Activated T-cell treated with anti-CD3 and anti-CD28 coated beads for 1 hour (primary cell): ENCODE measurements around the gene RPS6KB2.
"Not testable (repeated sequence)": the region's sequence is repeated elsewhere in the genome, so short reads cannot be mapped to it uniquely, and the experiment has no call there.

Experiments
- DNase-seq: peaks from one replicate; pipeline ENCODE4 v3.0.0-alpha.2; 2020; ENCODE audit warnings: low read depth

Gene RPS6KB2

GRCh38 chr11:67442504-67443404 lies 14.5 kb downstream of the RPS6KB2 start:
- DNase-seq = no peak

GRCh38 chr11:67445515-67445914 lies 17.2 kb downstream of the RPS6KB2 start:
- DNase-seq = no peak

GRCh38 chr11:67448220-67448609 lies 19.9 kb downstream of the RPS6KB2 start:
- DNase-seq = no peak

- no peak for DNase-seq
These were observed 21.0 kb downstream of the RPS6KB2 start for GRCh38 chr11:67449116-67449844.

- DNase-seq = no peak
These were observed 22.7 kb downstream of the RPS6KB2 start for GRCh38 chr11:67450796-67451657.

- DNase-seq = no peak
These were observed 23.3 kb downstream of the RPS6KB2 start for GRCh38 chr11:67451658-67451976.

- DNase-seq = no peak
These were observed 24.1 kb downstream of the RPS6KB2 start, which contains the start of gene GPR152 for GRCh38 chr11:67452141-67452952. GPR152 (minus strand) TSS chr11:67452729; CDS start chr11:67452724, 5 bp downstream.

GRCh38 chr11:67453816-67454732 lies 25.8 kb downstream of the RPS6KB2 start:
- DNase-seq = no peak

- no peak for DNase-seq
These were observed 26.8 kb downstream of the RPS6KB2 start, which contains the start of gene CABP4 for GRCh38 chr11:67455054-67455453. CABP4 (plus strand) TSS chr11:67455354; CDS start chr11:67455424, 70 bp downstream.

- no peak for DNase-seq
These were observed 27.9 kb downstream of the RPS6KB2 start for GRCh38 chr11:67456068-67456705.

- DNase-seq = no peak
These were observed 29.2 kb downstream of the RPS6KB2 start for GRCh38 chr11:67457453-67457852.

- no peak for DNase-seq
These were observed 30.0 kb downstream of the RPS6KB2 start for GRCh38 chr11:67458266-67458665.

GRCh38 chr11:67463186-67463585 lies 34.9 kb downstream of the RPS6KB2 start:
- DNase-seq = no peak

GRCh38 chr11:67463680-67464410 lies 35.6 kb downstream of the RPS6KB2 start:
- DNase-seq = no peak

GRCh38 chr11:67464411-67465188 lies 36.3 kb downstream of the RPS6KB2 start:
- peak; percentile 86 for DNase-seq

- no peak for DNase-seq
These were observed 36.9 kb downstream of the RPS6KB2 start for GRCh38 chr11:67465189-67465510.

- not testable (repeated sequence) for DNase-seq
These were observed 37.2 kb downstream of the RPS6KB2 start for GRCh38 chr11:67465530-67465929.

GRCh38 chr11:67466367-67466766 lies 38.1 kb downstream of the RPS6KB2 start:
- no peak for DNase-seq
